ENCODE results near the gene BRAP. TPM values are rescaled to one million over a fixed set of nuclear protein-coding genes. Genes with fewer than 3 reads are reported as not detected.

BRAP gene
- total and polyA plus RNA-seq, 2 experiments from 2014 or later: 14.9 to 24.4 TPM

DNA sequence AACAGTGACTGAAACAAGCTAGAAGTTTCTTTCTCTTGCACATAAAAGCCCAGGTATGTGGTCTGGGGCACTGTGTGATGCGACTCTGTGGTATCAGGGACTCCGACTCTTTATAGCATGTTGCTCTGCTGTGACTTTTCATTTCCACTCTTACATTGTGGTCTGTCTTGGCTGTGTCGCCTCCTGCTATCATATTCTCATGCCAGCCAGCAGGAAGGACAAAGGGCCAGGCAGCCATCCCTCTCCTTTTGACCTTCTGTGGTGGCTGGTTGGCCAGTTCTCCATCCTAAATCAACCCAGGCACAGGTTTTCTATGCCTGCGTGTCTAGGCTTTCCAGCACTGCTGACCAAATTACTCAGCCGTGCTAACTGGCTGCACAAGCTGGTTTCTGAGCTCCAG, 8.1 kb upstream of the BRAP start:
- no peak for DNase-seq (ENCODE audit: low read depth in 1 of 2, low spot score in 1 of 2)
- Histone ChIP-seq H3K27me3 (no peaks in the 10 kb centered on the region), H3K4me1 (ENCODE audit: low read depth) (no peaks in the 10 kb centered on the region), H3K9me3 (ENCODE audit: low read depth) (no peaks in the 10 kb centered on the region), H3K27ac (no peak overlapping the region), H3K4me3 (no peak overlapping the region), H3K36me3 (peaks cover 19% of the 10 kb centered on the region)
- TF ChIP-seq, protein P1, sequence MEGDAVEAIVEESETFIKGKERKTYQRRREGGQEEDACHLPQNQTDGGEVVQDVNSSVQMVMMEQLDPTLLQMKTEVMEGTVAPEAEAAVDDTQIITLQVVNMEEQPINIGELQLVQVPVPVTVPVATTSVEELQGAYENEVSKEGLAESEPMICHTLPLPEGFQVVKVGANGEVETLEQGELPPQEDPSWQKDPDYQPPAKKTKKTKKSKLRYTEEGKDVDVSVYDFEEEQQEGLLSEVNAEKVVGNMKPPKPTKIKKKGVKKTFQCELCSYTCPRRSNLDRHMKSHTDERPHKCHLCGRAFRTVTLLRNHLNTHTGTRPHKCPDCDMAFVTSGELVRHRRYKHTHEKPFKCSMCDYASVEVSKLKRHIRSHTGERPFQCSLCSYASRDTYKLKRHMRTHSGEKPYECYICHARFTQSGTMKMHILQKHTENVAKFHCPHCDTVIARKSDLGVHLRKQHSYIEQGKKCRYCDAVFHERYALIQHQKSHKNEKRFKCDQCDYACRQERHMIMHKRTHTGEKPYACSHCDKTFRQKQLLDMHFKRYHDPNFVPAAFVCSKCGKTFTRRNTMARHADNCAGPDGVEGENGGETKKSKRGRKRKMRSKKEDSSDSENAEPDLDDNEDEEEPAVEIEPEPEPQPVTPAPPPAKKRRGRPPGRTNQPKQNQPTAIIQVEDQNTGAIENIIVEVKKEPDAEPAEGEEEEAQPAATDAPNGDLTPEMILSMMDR (IDR thresholded peaks at IDR 0.05; ENCODE audit: low read depth, low read length): no peak

DNA sequence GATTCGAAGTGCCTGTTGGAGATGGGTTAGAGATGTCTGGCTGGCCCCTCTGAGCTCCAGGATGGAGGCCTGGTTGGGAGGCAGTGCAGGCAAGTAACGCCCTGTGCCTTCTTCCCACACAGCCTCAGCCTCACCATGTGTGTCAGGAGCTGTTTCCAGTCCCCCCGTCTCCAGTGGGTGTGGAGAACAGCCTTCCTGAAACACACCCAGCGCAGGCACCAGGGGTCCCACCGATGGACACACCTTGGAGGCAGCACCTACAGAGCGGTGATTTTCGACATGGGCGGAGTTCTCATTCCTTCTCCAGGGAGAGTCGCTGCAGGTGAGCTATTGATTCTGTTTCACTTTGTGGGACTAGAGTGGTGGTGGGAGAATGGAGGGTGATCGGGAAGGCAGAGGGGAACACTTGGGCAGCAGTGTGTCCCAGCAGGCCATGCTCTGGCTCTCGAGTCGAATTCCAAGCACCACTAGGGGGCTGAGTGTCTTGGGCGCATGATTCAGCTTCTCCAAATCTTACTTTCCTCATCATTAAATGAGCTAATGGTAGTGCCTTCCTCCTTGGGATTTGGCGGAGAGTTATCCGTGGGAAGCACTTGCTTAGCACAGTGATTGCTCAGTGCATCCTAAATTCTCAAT, 6.9 kb upstream of the BRAP start:
- H3K36me3 ChIP-seq: peaks cover 17% of the 10 kb centered on the region
- no peak overlapping the region for H3K4me3 ChIP-seq
- peak in 1 of 2 donors; percentile 13 for DNase-seq (ENCODE audit: low read depth in 1 of 2, low spot score in 1 of 2)
- H3K27ac ChIP-seq: no peak overlapping the region
- TF ChIP-seq, protein P1 (IDR thresholded peaks at IDR 0.05; ENCODE audit: low read depth, low read length): peak; percentile 24
- H3K4me1 ChIP-seq (ENCODE audit: low read depth): no peaks in the 10 kb centered on the region
- no peaks in the 10 kb centered on the region for H3K27me3 ChIP-seq
- H3K9me3 ChIP-seq (ENCODE audit: low read depth): no peaks in the 10 kb centered on the region

GRCh38 chr12:111691262-111691661, 5.5 kb upstream of the BRAP start:
- peaks cover 17% of the 10 kb centered on the region for H3K36me3 ChIP-seq
- no peak for DNase-seq (ENCODE audit: low read depth in 1 of 2, low spot score in 1 of 2)
- TF ChIP-seq, protein P1 (IDR thresholded peaks at IDR 0.05; ENCODE audit: low read depth, low read length): no peak
- no peaks in the 10 kb centered on the region for H3K4me1 ChIP-seq (ENCODE audit: low read depth)
- no peaks in the 10 kb centered on the region for H3K9me3 ChIP-seq (ENCODE audit: low read depth)
- H3K27me3 ChIP-seq: no peaks in the 10 kb centered on the region
- H3K4me3 ChIP-seq: no peak overlapping the region
- H3K27ac ChIP-seq: no peak overlapping the region

DNA sequence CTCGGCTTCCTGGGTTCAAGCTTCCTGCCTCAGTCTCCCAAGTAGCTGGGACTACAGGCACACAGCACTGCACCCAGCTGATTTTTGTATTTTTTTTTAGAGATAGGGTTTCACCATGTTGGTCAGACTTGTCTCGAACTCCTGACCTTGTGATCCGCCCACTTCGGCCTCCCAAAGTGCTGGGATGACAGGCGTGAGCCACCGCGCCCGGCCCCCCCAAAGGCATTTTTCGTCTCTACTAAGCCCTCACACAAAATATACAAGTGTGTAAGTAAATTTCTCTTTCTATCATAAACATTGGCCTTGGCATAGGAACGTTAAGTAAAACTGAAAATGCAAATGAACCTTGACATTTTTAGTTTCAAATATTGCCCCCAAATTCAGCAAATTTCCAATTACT, 2.2 kb upstream of the BRAP start:
- no peaks in the 10 kb centered on the region for H3K4me1 ChIP-seq (ENCODE audit: low read depth)
- peaks cover under 1% of the 10 kb centered on the region for H3K36me3 ChIP-seq
- H3K9me3 ChIP-seq (ENCODE audit: low read depth): no peaks in the 10 kb centered on the region
- H3K27me3 ChIP-seq: no peaks in the 10 kb centered on the region
- DNase-seq (ENCODE audit: low read depth in 1 of 2, low spot score in 1 of 2): no peak
- H3K4me3 ChIP-seq: no peak overlapping the region
- TF ChIP-seq, protein P1 (IDR thresholded peaks at IDR 0.05; ENCODE audit: low read depth, low read length): no peak
- no peak overlapping the region for H3K27ac ChIP-seq

- no peak overlapping the region for H3K4me3 ChIP-seq
- TF ChIP-seq, protein P1 (IDR thresholded peaks at IDR 0.05; ENCODE audit: low read depth, low read length): no peak
- H3K27me3 ChIP-seq: no peaks in the 10 kb centered on the region
- peaks cover 6% of the 10 kb centered on the region for H3K36me3 ChIP-seq
- H3K4me1 ChIP-seq (ENCODE audit: low read depth): no peaks in the 10 kb centered on the region
- H3K27ac ChIP-seq: peak overlapping the region; percentile 12
- no peak for DNase-seq (ENCODE audit: low read depth in 1 of 2, low spot score in 1 of 2)
- no peaks in the 10 kb centered on the region for H3K9me3 ChIP-seq (ENCODE audit: low read depth)
Measured at GRCh38 chr12:111687255-111687654, 1.5 kb upstream of the BRAP start.

Measured in cardiac muscle cell (in vitro differentiated cells and primary cell).